Liver (tissue), 9 donors: Measurements from ENCODE around the gene IRAK2. TPM values are rescaled to one million over a fixed set of nuclear protein-coding genes. Genes with fewer than 3 reads are reported as not detected.
A peak's percentile ranks its signal among the peaks of the same experiment; 100 is the strongest.

ENCODE experiments used
- DNase-seq: peaks from one replicate; pipeline ENCODE4 v3.0.0-alpha.2; 2017; ENCODE audit warnings: low spot score
- H3K27ac ChIP-seq, 2 donors: one replicate each; pipeline ENCODE4 v1.7.0; 2013; ENCODE audit warnings: inconsistent platforms in 2 of 2, low read length in 2 of 2, control low read depth in 1 of 2, low read depth in 1 of 2, mild to moderate bottlenecking in 1 of 2
- H3K27me3 ChIP-seq, 4 donors: one replicate each; pipeline versions ENCODE4 v1.6.1 to v1.7.0; 2013; ENCODE audit warnings: low read length in 3 of 4, inconsistent platforms in 1 of 4, mild to moderate bottlenecking in 1 of 4, moderate library complexity in 1 of 4; ENCODE audit not compliant: control insufficient read depth in 4 of 4, insufficient read depth in 4 of 4
- H3K36me3 ChIP-seq, 4 donors: one replicate each; pipeline versions ENCODE4 v1.6.1 to v1.7.0; 2013; ENCODE audit warnings: low read length in 3 of 4, mild to moderate bottlenecking in 3 of 4, low read depth in 1 of 4, moderate library complexity in 1 of 4; ENCODE audit not compliant: control insufficient read depth in 4 of 4, insufficient read depth in 3 of 4
- H3K4me1 ChIP-seq, 4 donors: one replicate each; pipeline versions ENCODE4 v1.6.1 to v1.7.0; 2013; ENCODE audit warnings: low read length in 3 of 4, mild to moderate bottlenecking in 3 of 4, moderate library complexity in 1 of 4; ENCODE audit not compliant: control insufficient read depth in 4 of 4, insufficient read depth in 4 of 4
- H3K4me3 ChIP-seq, 3 donors: one replicate each; pipeline versions ENCODE4 v1.6.1 to v1.7.0; 2013; ENCODE audit warnings: low read length in 3 of 3, control low read depth in 1 of 3, low read depth in 1 of 3, mild to moderate bottlenecking in 1 of 3
- H3K9ac ChIP-seq, 2 donors: one replicate each; pipeline ENCODE4 v1.7.0; 2013; ENCODE audit warnings: low read length in 2 of 2, mild to moderate bottlenecking in 2 of 2, moderate library complexity in 2 of 2, control low read depth in 1 of 2, low read depth in 1 of 2
- H3K9me3 ChIP-seq, 4 donors: one replicate each; pipeline versions ENCODE4 v1.6.1 to v1.7.0; 2013; ENCODE audit warnings: low read length in 3 of 4; ENCODE audit not compliant: control insufficient read depth in 4 of 4
- ATF3 ChIP-seq: IDR thresholded peaks from 2 replicates; pipeline ENCODE4 v1.6.1; 2016; ENCODE audit warnings: antibody characterized with exemption
- CTCF ChIP-seq: fragments of 150-350 bp; IDR thresholded peaks from 2 replicates; pipeline ENCODE4 v1.5.1; 2017; ENCODE audit warnings: improper control_type of control experiment, low read depth, low read length; ENCODE audit not compliant: missing input control
- EGR1 ChIP-seq, 2 donors: IDR thresholded peaks; 2 replicates each; pipeline ENCODE4 v1.6.1; 2016 to 2018; ENCODE audit warnings: antibody characterized with exemption in 2 of 2, low read depth in 2 of 2
- FOXA1 ChIP-seq: IDR thresholded peaks from 2 replicates; pipeline ENCODE4 v1.6.1; 2016; ENCODE audit warnings: antibody characterized with exemption
- FOXA2 ChIP-seq: IDR thresholded peaks from 2 replicates; pipeline ENCODE4 v1.6.1; 2016; ENCODE audit warnings: antibody characterized with exemption
- GABPA ChIP-seq, 2 donors: IDR thresholded peaks in 1 of 2; conservative IDR thresholded peaks in 1 of 2; 2 replicates each; pipeline ENCODE4 v1.6.1; 2016; ENCODE audit warnings: antibody characterized with exemption in 2 of 2, mild to moderate bottlenecking in 1 of 2, moderate library complexity in 1 of 2
- HNF4A ChIP-seq, 2 donors: conservative IDR thresholded peaks; 2 replicates each; pipeline ENCODE4 v1.6.1; 2016; ENCODE audit warnings: antibody characterized with exemption in 2 of 2, mild to moderate bottlenecking in 2 of 2
- HNF4G ChIP-seq: IDR thresholded peaks from 2 replicates; pipeline ENCODE4 v1.6.1; 2016; ENCODE audit warnings: antibody characterized with exemption
- JUND ChIP-seq, 2 donors: IDR thresholded peaks; 2 replicates each; pipeline ENCODE4 v1.6.1; 2016; ENCODE audit warnings: antibody characterized with exemption in 2 of 2
- NR2F2 ChIP-seq: IDR thresholded peaks from 2 replicates; pipeline ENCODE4 v1.6.1; 2016; ENCODE audit warnings: antibody characterized with exemption
- RAD21 ChIP-seq, 2 donors: IDR thresholded peaks; 2 replicates each; pipeline ENCODE4 v1.6.1; 2016; ENCODE audit warnings: antibody characterized with exemption in 2 of 2, mild to moderate bottlenecking in 2 of 2
- RXRA ChIP-seq, 2 donors: IDR thresholded peaks; 2 replicates each; pipeline ENCODE4 v1.6.1; 2017 to 2018; ENCODE audit warnings: antibody characterized with exemption in 2 of 2, mild to moderate bottlenecking in 1 of 2
- TAF1 ChIP-seq: conservative IDR thresholded peaks from 2 replicates; pipeline ENCODE4 v1.6.1; 2016; ENCODE audit warnings: antibody characterized with exemption, mild to moderate bottlenecking
- YY1 ChIP-seq: IDR thresholded peaks from 2 replicates; pipeline ENCODE4 v1.6.1; 2016; ENCODE audit warnings: antibody characterized with exemption, mild to moderate bottlenecking
- WGBS: extraction: QIAGEN DNeasy Blood & Tissue Kit; methylation state at CpG from one replicate; pipeline ENCODE4 v1.1.7; 2013; 5-methylcytosine and 5-hydroxymethylcytosine counted together
- polyA plus RNA-seq, 2 donors: library from polyadenylated mRNA; stranded (reverse) in 1 of 2; unstranded in 1 of 2; fragments of 200-250 nt in 1 of 2; fragments of >200 nt in 1 of 2; fragmentation: Nextera tagmentation in 1 of 2; extraction: Ambion mirVana in 1 of 2; gene quantifications; one replicate each; pipeline versions ENCODE4 v1.2.1 to v1.2.3, GENCODE V29; 2013 to 2015
- total RNA-seq, 2 donors: library from RNA; depleted of rRNA; stranded (reverse); fragments of >200 nt; gene quantifications; one replicate each; pipeline ENCODE4 v1.2.3, GENCODE V29; 2014
- TF ChIP-seq, protein P1 (sequence below): IDR thresholded peaks from 2 replicates; pipeline ENCODE4 v1.6.1; 2016; ENCODE audit warnings: antibody characterized with exemption, mild to moderate bottlenecking
- TF ChIP-seq, protein P2 (sequence below): IDR thresholded peaks from 2 replicates; pipeline ENCODE4 v1.6.1; 2016; ENCODE audit warnings: antibody characterized with exemption
- donor health status: healthy.
- donor health status: healthy.
- donor health status: healthy.
- donor health status: healthy.
- donor health status: healthy.

The IRAK2 gene
- total and polyA plus RNA-seq, 4 donors, result 2.7 to 9.3 (median 5.9) TPM

DNA sequence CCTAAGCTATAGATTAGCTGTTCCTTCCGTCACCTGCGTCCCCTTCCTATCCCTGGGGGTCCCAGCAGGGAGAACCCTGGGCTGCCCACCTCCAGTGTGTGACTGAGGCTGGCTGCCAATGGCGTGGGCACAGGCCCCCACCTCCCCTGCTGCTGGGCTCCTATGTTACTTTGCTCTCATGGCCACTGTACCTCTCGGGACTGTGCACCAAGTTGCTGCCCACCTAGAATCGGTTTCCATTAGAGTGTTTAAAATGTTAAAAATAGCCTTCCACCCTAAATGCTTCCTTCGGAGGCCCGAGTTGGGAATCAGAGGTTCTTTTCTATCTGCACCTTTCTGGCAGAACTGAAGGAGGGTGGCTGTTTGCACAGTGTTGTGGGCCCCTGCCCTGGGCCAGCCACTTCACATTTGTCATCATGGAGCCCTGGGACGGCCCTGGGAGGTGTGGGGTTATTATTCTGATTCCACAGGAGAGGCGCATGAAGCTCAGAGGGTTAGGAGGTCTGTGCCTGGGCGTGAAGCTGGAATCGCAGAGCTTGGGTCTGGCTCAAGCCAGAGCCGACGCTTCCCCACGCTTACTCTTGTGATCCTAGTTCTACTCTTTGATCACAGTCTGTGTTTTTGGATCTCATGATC is 29.1 kb downstream of the IRAK2 start:
- no peak for DNase-seq
- peaks cover 27 to 65% (median 46%) of the 10 kb centered on the region in 4 donors for H3K4me1 ChIP-seq
- H3K27me3 ChIP-seq, result no peaks in the 10 kb centered on the region
- peak overlapping the region; percentile 37 to 65 for H3K27ac ChIP-seq
- H3K9ac ChIP-seq, result peak overlapping the region in 1 of 2 donors; percentile 46
- no peak overlapping the region for H3K4me3 ChIP-seq
- 88% methylated on average over 14 of the region's 14 CpGs for WGBS
- no peaks in the 10 kb centered on the region for H3K9me3 ChIP-seq
- TF ChIP-seq FOXA1 (no peak), JUND (IDR thresholded peaks at IDR 0.05) (no peak), NR2F2 (no peak), FOXA2 (no peak), RAD21 (IDR thresholded peaks at IDR 0.05) (no peak), RXRA (IDR thresholded peaks at IDR 0.05) (no peak), CTCF (no peak), HNF4A (conservative IDR thresholded peaks at IDR 0.05) (no peak), ATF3 (no peak), TAF1 (no peak), EGR1 (IDR thresholded peaks at IDR 0.05; ENCODE audit: low read depth in 2 of 2) (no peak), HNF4G (no peak), YY1 (no peak), GABPA (IDR thresholded peaks at IDR 0.05 in 1 of 2, conservative IDR thresholded peaks at IDR 0.05 in 1 of 2) (no peak)
- TF ChIP-seq, protein P1, sequence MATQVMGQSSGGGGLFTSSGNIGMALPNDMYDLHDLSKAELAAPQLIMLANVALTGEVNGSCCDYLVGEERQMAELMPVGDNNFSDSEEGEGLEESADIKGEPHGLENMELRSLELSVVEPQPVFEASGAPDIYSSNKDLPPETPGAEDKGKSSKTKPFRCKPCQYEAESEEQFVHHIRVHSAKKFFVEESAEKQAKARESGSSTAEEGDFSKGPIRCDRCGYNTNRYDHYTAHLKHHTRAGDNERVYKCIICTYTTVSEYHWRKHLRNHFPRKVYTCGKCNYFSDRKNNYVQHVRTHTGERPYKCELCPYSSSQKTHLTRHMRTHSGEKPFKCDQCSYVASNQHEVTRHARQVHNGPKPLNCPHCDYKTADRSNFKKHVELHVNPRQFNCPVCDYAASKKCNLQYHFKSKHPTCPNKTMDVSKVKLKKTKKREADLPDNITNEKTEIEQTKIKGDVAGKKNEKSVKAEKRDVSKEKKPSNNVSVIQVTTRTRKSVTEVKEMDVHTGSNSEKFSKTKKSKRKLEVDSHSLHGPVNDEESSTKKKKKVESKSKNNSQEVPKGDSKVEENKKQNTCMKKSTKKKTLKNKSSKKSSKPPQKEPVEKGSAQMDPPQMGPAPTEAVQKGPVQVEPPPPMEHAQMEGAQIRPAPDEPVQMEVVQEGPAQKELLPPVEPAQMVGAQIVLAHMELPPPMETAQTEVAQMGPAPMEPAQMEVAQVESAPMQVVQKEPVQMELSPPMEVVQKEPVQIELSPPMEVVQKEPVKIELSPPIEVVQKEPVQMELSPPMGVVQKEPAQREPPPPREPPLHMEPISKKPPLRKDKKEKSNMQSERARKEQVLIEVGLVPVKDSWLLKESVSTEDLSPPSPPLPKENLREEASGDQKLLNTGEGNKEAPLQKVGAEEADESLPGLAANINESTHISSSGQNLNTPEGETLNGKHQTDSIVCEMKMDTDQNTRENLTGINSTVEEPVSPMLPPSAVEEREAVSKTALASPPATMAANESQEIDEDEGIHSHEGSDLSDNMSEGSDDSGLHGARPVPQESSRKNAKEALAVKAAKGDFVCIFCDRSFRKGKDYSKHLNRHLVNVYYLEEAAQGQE, result no peak
- TF ChIP-seq, protein P2, sequence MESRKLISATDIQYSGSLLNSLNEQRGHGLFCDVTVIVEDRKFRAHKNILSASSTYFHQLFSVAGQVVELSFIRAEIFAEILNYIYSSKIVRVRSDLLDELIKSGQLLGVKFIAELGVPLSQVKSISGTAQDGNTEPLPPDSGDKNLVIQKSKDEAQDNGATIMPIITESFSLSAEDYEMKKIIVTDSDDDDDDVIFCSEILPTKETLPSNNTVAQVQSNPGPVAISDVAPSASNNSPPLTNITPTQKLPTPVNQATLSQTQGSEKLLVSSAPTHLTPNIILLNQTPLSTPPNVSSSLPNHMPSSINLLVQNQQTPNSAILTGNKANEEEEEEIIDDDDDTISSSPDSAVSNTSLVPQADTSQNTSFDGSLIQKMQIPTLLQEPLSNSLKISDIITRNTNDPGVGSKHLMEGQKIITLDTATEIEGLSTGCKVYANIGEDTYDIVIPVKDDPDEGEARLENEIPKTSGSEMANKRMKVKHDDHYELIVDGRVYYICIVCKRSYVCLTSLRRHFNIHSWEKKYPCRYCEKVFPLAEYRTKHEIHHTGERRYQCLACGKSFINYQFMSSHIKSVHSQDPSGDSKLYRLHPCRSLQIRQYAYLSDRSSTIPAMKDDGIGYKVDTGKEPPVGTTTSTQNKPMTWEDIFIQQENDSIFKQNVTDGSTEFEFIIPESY, result no peak
- no peaks in the 10 kb centered on the region for H3K36me3 ChIP-seq
